Measurements from ENCODE around the gene KRTAP16-1. TPM values are rescaled to one million over a fixed set of nuclear protein-coding genes. Genes with fewer than 3 reads are reported as not detected.

The KRTAP16-1 gene
- total and polyA plus RNA-seq, 2 of the 4 experiments (the other 2 are of a cell fraction) = not detected

DNA sequence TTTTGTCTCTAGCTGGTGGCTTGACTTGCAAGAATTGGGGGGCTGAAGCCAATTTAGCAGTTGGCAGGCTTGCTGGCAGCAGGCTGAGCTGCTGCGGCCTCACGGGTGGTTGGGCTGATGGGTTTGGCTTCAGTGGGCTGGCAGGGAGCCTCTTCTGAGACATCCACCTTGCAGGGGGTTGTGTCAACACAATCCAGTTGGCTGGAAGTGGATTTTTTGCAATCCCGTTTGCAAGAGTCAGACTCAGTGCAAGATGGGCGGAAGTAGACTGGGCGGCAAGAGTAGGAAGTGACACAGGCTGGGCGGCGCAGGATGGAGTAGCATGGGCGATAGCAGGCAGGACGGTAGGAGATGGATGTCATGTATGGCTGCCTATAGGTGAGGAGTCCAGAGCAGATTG lies 1.5 kb downstream of the KRTAP16-1 start:
- in situ Hi-C loops (cut with MboI; ENCODE audit: low sequenced_read_pairs) (no loop called here), dilution Hi-C loops (cut with HindIII; ENCODE audit: low sequenced_read_pairs, unreplicated experiment) (no loop called here), intact Hi-C loops (cut with micrococcal nuclease) (no loop called here)
- H3K9me3 ChIP-seq (ENCODE audit: control insufficient read depth, insufficient read depth, low read length) = no peaks in the 10 kb centered on the region
- no peak overlapping the region for H2BK5ac ChIP-seq (ENCODE audit: low read depth, low read length, poor library complexity, severe bottlenecking)
- H3K27me3 ChIP-seq (ENCODE audit: control insufficient read depth, insufficient read depth, low read length) = peaks cover 7% of the 10 kb centered on the region
- H4K20me1 ChIP-seq (ENCODE audit: insufficient read depth, low read length) = no peaks in the 10 kb centered on the region
- H3K4me2 ChIP-seq (ENCODE audit: low read depth, low read length) = no peak overlapping the region
- no peak overlapping the region for H3K56ac ChIP-seq (ENCODE audit: extremely low read depth, insufficient read depth, low read length)
- no peaks in the 10 kb centered on the region for H3K4me1 ChIP-seq (ENCODE audit: control insufficient read depth, insufficient read depth, low read length)
- no peaks in the 10 kb centered on the region; the same call in 1 of the 2 replicates for H3K9me1 ChIP-seq (ENCODE audit: insufficient read depth, low read length)
- H4K8ac ChIP-seq (ENCODE audit: low read depth in 2 of 2, low read length in 2 of 2) = no peak overlapping the region
- no peak overlapping the region for H3K14ac ChIP-seq (replicated peaks; ENCODE audit: low read depth, low read length)
- POLR2A ChIA-PET (ENCODE audit: unreplicated experiment) = no interaction called here
- H2AK5ac ChIP-seq (ENCODE audit: low read depth, low read length) = no peak overlapping the region
- no TSS peak for BruUV-seq (replicated peaks)
- H3K36me3 ChIP-seq (ENCODE audit: control insufficient read depth, insufficient read depth, low read length) = no peaks in the 10 kb centered on the region
- no peak overlapping the region for H3K9ac ChIP-seq (ENCODE audit: low read depth, low read length)
- no peak for TF ChIP-seq CHD1 (IDR thresholded peaks at IDR 0.05; ENCODE audit: low read depth, low read length)
- no peak for TF ChIP-seq USF2 (IDR thresholded peaks at IDR 0.05; ENCODE audit: low read depth, low read length)
- no peak for TF ChIP-seq RFX5 (IDR thresholded peaks at IDR 0.05; ENCODE audit: low read depth, low read length)
- TF ChIP-seq RCOR1 (IDR thresholded peaks at IDR 0.05; ENCODE audit: insufficient replicate concordance, low read length) = no peak
- TF ChIP-seq RAD21 (IDR thresholded peaks at IDR 0.05; ENCODE audit: low read length) = no peak
- no peak for TF ChIP-seq CEBPB (IDR thresholded peaks at IDR 0.05; ENCODE audit: low read depth, low read length)
- TF ChIP-seq MAFK (IDR thresholded peaks at IDR 0.05; ENCODE audit: low read depth, low read length) = no peak
- H2AK9ac ChIP-seq (replicated peaks; ENCODE audit: low read depth, low read length, poor library complexity) = no peak overlapping the region
- CTCF ChIA-PET = interaction anchor here (0.7 to 1.1 kb wide), 2 partner anchors 15 to 241 kb away, joined by 3 to 4 read pairs; no protein-coding TSS in a partner anchor
- DNase-seq (no peak), ATAC-seq (ENCODE audit: low read depth) (no peak)
- no peak overlapping the region for H2BK20ac ChIP-seq (ENCODE audit: low read depth, low read length)
- no peak overlapping the region for H4K91ac ChIP-seq (ENCODE audit: insufficient read depth, low read depth, low read length)
- no peak overlapping the region for H3K4ac ChIP-seq (ENCODE audit: low read depth, low read length)
- 70% methylated on average over 3 of the region's 9 CpGs; no CpG with 5 or more reads in 1 of the 2 experiments for WGBS, 2 experiments (ENCODE audit: extremely low coverage in 2 of 2, insufficient read length in 1 of 2)
- H3K79me1 ChIP-seq (ENCODE audit: low read depth in 1 of 2, low read length in 2 of 2) = no peaks in the 10 kb centered on the region
- no peak overlapping the region for H4K5ac ChIP-seq (ENCODE audit: low read depth, low read length)
- no peak overlapping the region for H3K4me3 ChIP-seq (ENCODE audit: insufficient read depth, low read depth, low read length)
- H3K23ac ChIP-seq (ENCODE audit: low read depth, low read length) = no peak overlapping the region
- no peak overlapping the region for H3K18ac ChIP-seq (ENCODE audit: low read depth, low read length)
- no peak overlapping the region for H3K27ac ChIP-seq (ENCODE audit: insufficient read depth, low read length)
- H2BK120ac ChIP-seq (ENCODE audit: low read depth, low read length) = no peak overlapping the region
- H2AFZ ChIP-seq (replicated peaks; ENCODE audit: low read length, poor library complexity) = no peak overlapping the region
- H2BK15ac ChIP-seq (ENCODE audit: low read depth, low read length) = no peak overlapping the region

All from IMR-90 (cell line).